ENCODE results near the gene BSN. TPM values are rescaled to one million over a fixed set of nuclear protein-coding genes. Genes with fewer than 3 reads are reported as not detected.
"Not testable (repeated sequence)": the region's sequence is repeated elsewhere in the genome, so short reads cannot be mapped to it uniquely, and the experiment has no call there.

BSN gene
- polyA plus RNA-seq, 4 donors, result under 0.01 to 0.69 (median 0.64) TPM; not detected in 1

DNA sequence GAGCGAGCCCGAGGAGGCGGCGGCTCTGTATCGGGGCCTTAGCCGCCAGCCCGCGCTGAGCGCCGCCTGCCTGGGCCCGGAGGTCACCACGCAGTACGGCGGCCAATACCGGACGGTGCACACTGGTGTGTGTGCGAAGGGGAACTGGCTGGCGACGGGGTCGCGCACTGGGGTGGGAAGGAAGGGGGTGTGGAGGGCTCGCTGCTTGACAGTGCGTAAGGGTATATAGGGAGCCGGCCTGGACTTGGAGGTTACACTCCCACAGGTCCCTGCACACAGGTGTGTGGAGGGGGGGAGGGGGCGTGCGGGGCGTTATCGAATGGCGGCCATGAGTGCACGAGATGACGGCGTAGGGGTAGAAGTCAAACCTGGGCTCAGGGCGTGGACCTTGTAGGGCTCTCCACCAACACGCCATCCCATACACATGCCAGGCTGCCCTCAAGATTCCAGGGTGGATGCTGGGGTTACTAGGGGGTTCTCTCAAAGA is 120.3 kb downstream of the BSN start:
- 1 to 6% (median 5%) methylated on average over 30 to 34 of the region's 34 CpGs for WGBS, 3 donors
- Histone ChIP-seq H3K4me1 (ENCODE audit: control insufficient read depth in 3 of 3, insufficient read depth in 2 of 3, low read depth in 1 of 3, low read length in 2 of 3) (peaks cover 3 to 14% (median 9%) of the 10 kb centered on the region in 3 donors), H3K27me3 (ENCODE audit: control insufficient read depth in 3 of 3, insufficient read depth in 3 of 3, low read length in 3 of 3) (no peaks in the 10 kb centered on the region), H3K36me3 (ENCODE audit: control insufficient read depth in 3 of 3, insufficient read depth in 2 of 3, low read depth in 1 of 3, low read length in 3 of 3) (peaks cover 0 to 47% (median 15%) of the 10 kb centered on the region in 3 donors), H3K4me3 (ENCODE audit: low read depth in 1 of 3, low read length in 3 of 3) (peak overlapping the region; percentile 76 to 91 (median 78)), H3K27ac (ENCODE audit: low read depth in 1 of 3, low read length in 2 of 3) (peak overlapping the region; percentile 61 to 96 (median 94)), H3K9me3 (ENCODE audit: control insufficient read depth in 2 of 2, insufficient read depth in 1 of 2, low read depth in 1 of 2, low read length in 1 of 2) (no peaks in the 10 kb centered on the region)
- DNase-seq (no peak), FAIRE-seq (no peak)

- DNase-seq (no peak), FAIRE-seq (no peak)
- H3K36me3 ChIP-seq (ENCODE audit: control insufficient read depth in 3 of 3, insufficient read depth in 2 of 3, low read depth in 1 of 3, low read length in 3 of 3), result peaks cover 0 to 59% (median 22%) of the 10 kb centered on the region in 3 donors
- H3K9me3 ChIP-seq (ENCODE audit: control insufficient read depth in 2 of 2, insufficient read depth in 1 of 2, low read depth in 1 of 2, low read length in 1 of 2), result no peaks in the 10 kb centered on the region
- H3K27ac ChIP-seq (ENCODE audit: low read depth in 1 of 3, low read length in 2 of 3), result no peak overlapping the region
- H3K27me3 ChIP-seq (ENCODE audit: control insufficient read depth in 3 of 3, insufficient read depth in 3 of 3, low read length in 3 of 3), result no peaks in the 10 kb centered on the region
- 92 to 94% (median 92%) methylated on average over 11 of the region's 11 CpGs for WGBS, 3 donors
- H3K4me3 ChIP-seq (ENCODE audit: low read depth in 1 of 3, low read length in 3 of 3), result no peak overlapping the region
- H3K4me1 ChIP-seq (ENCODE audit: control insufficient read depth in 3 of 3, insufficient read depth in 2 of 3, low read depth in 1 of 3, low read length in 2 of 3), result peaks cover 3 to 14% (median 9%) of the 10 kb centered on the region in 3 donors
These were observed 121.6 kb downstream of the BSN start for GRCh38 chr3:49675912-49676311.

- no peaks in the 10 kb centered on the region for H3K27me3 ChIP-seq (ENCODE audit: control insufficient read depth in 3 of 3, insufficient read depth in 3 of 3, low read length in 3 of 3)
- no peaks in the 10 kb centered on the region for H3K9me3 ChIP-seq (ENCODE audit: control insufficient read depth in 2 of 2, insufficient read depth in 1 of 2, low read depth in 1 of 2, low read length in 1 of 2)
- no peak for DNase-seq
- no peaks in the 10 kb centered on the region for H3K4me1 ChIP-seq (ENCODE audit: control insufficient read depth in 3 of 3, insufficient read depth in 2 of 3, low read depth in 1 of 3, low read length in 2 of 3)
- H3K36me3 ChIP-seq (ENCODE audit: control insufficient read depth in 3 of 3, insufficient read depth in 2 of 3, low read depth in 1 of 3, low read length in 3 of 3), result peaks cover 6 to 97% (median 34%) of the 10 kb centered on the region in 3 donors
- WGBS, 3 donors, result 84 to 94% (median 92%) methylated on average over 7 of the region's 7 CpGs
- FAIRE-seq, result no peak
- H3K4me3 ChIP-seq (ENCODE audit: low read depth in 1 of 3, low read length in 3 of 3), result no peak overlapping the region
- H3K27ac ChIP-seq (ENCODE audit: low read depth in 1 of 3, low read length in 2 of 3), result no peak overlapping the region
These were observed 126.4 kb downstream of the BSN start for GRCh38 chr3:49680493-49681231.

- Histone ChIP-seq H3K4me3 (ENCODE audit: low read depth in 1 of 3, low read length in 3 of 3) (no peak overlapping the region), H3K36me3 (ENCODE audit: control insufficient read depth in 3 of 3, insufficient read depth in 2 of 3, low read depth in 1 of 3, low read length in 3 of 3) (peaks cover 6 to 92% (median 34%) of the 10 kb centered on the region in 3 donors), H3K4me1 (ENCODE audit: control insufficient read depth in 3 of 3, insufficient read depth in 2 of 3, low read depth in 1 of 3, low read length in 2 of 3) (no peaks in the 10 kb centered on the region), H3K9me3 (ENCODE audit: control insufficient read depth in 2 of 2, insufficient read depth in 1 of 2, low read depth in 1 of 2, low read length in 1 of 2) (no peaks in the 10 kb centered on the region), H3K27ac (ENCODE audit: low read depth in 1 of 3, low read length in 2 of 3) (no peak overlapping the region), H3K27me3 (ENCODE audit: control insufficient read depth in 3 of 3, insufficient read depth in 3 of 3, low read length in 3 of 3) (no peaks in the 10 kb centered on the region)
- FAIRE-seq (no peak), DNase-seq (no peak)
- 93 to 98% (median 95%) methylated on average over 2 of the region's 2 CpGs for WGBS, 3 donors
These were observed 126.9 kb downstream of the BSN start for GRCh38 chr3:49681232-49681522.

DNA sequence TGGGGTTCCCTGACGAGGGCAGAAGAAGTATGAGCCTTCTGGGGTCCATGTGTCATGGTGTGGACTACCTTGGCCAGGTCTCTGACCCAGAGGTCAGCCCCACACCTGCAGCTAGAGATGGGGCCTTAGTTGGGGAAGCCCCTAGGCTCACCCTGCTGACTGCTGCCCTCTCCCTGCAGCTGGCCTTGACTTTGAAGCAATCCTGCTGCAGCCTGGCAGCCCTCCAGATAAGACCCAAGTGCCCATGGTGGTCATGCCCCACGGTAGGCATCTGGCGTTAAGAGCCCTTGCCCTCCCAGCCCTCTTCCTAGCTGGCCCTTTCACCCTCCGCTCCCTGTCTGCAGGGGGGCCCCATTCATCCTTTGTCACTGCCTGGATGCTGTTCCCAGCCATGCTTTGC is 127.3 kb downstream of the BSN start:
- Histone ChIP-seq H3K36me3 (ENCODE audit: control insufficient read depth in 3 of 3, insufficient read depth in 2 of 3, low read depth in 1 of 3, low read length in 3 of 3) (peaks cover 6 to 88% (median 33%) of the 10 kb centered on the region in 3 donors), H3K4me1 (ENCODE audit: control insufficient read depth in 3 of 3, insufficient read depth in 2 of 3, low read depth in 1 of 3, low read length in 2 of 3) (no peaks in the 10 kb centered on the region), H3K27me3 (ENCODE audit: control insufficient read depth in 3 of 3, insufficient read depth in 3 of 3, low read length in 3 of 3) (no peaks in the 10 kb centered on the region), H3K27ac (ENCODE audit: low read depth in 1 of 3, low read length in 2 of 3) (no peak overlapping the region), H3K9me3 (ENCODE audit: control insufficient read depth in 2 of 2, insufficient read depth in 1 of 2, low read depth in 1 of 2, low read length in 1 of 2) (no peaks in the 10 kb centered on the region), H3K4me3 (ENCODE audit: low read depth in 1 of 3, low read length in 3 of 3) (no peak overlapping the region)
- no peak for DNase-seq
- WGBS, 3 donors, result 89 to 90% (median 89%) methylated on average over 4 of the region's 4 CpGs
- no peak for FAIRE-seq

- no peak overlapping the region for H3K27ac ChIP-seq (ENCODE audit: low read depth in 1 of 3, low read length in 2 of 3)
- 87 to 99% (median 93%) methylated on average over 6 of the region's 6 CpGs for WGBS, 3 donors
- peaks cover 0 to 10% (median 0%) of the 10 kb centered on the region in 3 donors for H3K4me1 ChIP-seq (ENCODE audit: control insufficient read depth in 3 of 3, insufficient read depth in 2 of 3, low read depth in 1 of 3, low read length in 2 of 3)
- FAIRE-seq (no peak), DNase-seq (no peak)
- H3K36me3 ChIP-seq (ENCODE audit: control insufficient read depth in 3 of 3, insufficient read depth in 2 of 3, low read depth in 1 of 3, low read length in 3 of 3), result peaks cover 6 to 73% (median 23%) of the 10 kb centered on the region in 3 donors
- no peaks in the 10 kb centered on the region for H3K9me3 ChIP-seq (ENCODE audit: control insufficient read depth in 2 of 2, insufficient read depth in 1 of 2, low read depth in 1 of 2, low read length in 1 of 2)
- no peaks in the 10 kb centered on the region for H3K27me3 ChIP-seq (ENCODE audit: control insufficient read depth in 3 of 3, insufficient read depth in 3 of 3, low read length in 3 of 3)
- no peak overlapping the region for H3K4me3 ChIP-seq (ENCODE audit: low read depth in 1 of 3, low read length in 3 of 3)
These were observed 128.9 kb downstream of the BSN start for GRCh38 chr3:49683162-49683561.

DNA sequence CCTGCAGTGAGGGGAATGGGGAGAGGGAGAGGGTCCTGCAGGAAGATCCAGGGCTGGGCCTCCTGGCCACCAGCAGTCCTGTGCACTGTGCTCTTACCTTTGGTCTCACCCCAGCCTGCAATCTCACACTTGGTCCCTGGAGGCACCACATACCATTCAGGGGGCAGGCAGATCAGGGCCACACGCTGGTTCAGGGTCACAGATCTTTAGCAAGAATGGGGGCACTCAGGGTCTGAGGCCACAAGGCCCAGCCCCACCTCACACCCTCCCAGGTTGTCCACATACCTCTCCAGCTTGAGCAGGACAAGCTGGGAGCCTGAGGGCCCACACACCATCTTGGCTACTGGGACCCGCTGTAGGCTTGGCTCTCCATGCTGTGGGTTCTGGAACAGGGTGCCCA is 130.2 kb downstream of the BSN start:
- peaks cover 6 to 60% (median 19%) of the 10 kb centered on the region in 3 donors for H3K36me3 ChIP-seq (ENCODE audit: control insufficient read depth in 3 of 3, insufficient read depth in 2 of 3, low read depth in 1 of 3, low read length in 3 of 3)
- not testable (repeated sequence) for FAIRE-seq
- WGBS, 3 donors, result 88 to 89% (median 89%) methylated on average over 2 of the region's 2 CpGs

DNA sequence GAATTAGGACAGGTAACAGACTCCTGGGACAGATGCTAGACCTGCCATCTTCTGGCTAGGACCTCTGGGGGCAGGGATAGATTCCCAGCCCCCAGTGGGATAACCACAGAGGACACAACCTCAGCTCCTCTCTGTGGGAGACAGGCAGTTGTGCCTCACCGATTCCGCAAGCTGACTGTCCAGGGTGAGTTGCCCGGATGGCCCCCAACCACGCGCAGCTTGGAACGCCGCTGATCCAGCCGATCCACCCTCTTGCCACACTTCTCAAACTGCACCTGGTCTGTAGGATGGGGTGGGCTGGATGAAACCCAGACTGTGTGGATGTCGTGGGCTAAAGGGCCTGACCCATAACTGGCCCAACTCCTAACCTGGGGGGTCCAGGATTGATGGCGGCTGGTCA is 130.8 kb downstream of the BSN start:
- peaks cover 0 to 21% (median 0%) of the 10 kb centered on the region in 3 donors for H3K4me1 ChIP-seq (ENCODE audit: control insufficient read depth in 3 of 3, insufficient read depth in 2 of 3, low read depth in 1 of 3, low read length in 2 of 3)
- 92 to 96% (median 95%) methylated on average over 10 of the region's 10 CpGs for WGBS, 3 donors
- not testable (repeated sequence) for DNase-seq; H3K27ac ChIP-seq (ENCODE audit: low read depth in 1 of 3, low read length in 2 of 3); H3K27me3 ChIP-seq (ENCODE audit: control insufficient read depth in 3 of 3, insufficient read depth in 3 of 3, low read length in 3 of 3); H3K9me3 ChIP-seq (ENCODE audit: control insufficient read depth in 2 of 2, insufficient read depth in 1 of 2, low read depth in 1 of 2, low read length in 1 of 2); FAIRE-seq; H3K4me3 ChIP-seq (ENCODE audit: low read depth in 1 of 3, low read length in 3 of 3)
- H3K36me3 ChIP-seq (ENCODE audit: control insufficient read depth in 3 of 3, insufficient read depth in 2 of 3, low read depth in 1 of 3, low read length in 3 of 3), result peaks cover 6 to 53% (median 14%) of the 10 kb centered on the region in 3 donors

More for the DNA sequence above, 130.2 kb downstream of the BSN start:
- not testable (repeated sequence) for DNase-seq; H3K4me3 ChIP-seq (ENCODE audit: low read depth in 1 of 3, low read length in 3 of 3); H3K27me3 ChIP-seq (ENCODE audit: control insufficient read depth in 3 of 3, insufficient read depth in 3 of 3, low read length in 3 of 3); H3K27ac ChIP-seq (ENCODE audit: low read depth in 1 of 3, low read length in 2 of 3); H3K9me3 ChIP-seq (ENCODE audit: control insufficient read depth in 2 of 2, insufficient read depth in 1 of 2, low read depth in 1 of 2, low read length in 1 of 2)
- peaks cover 0 to 19% (median 0%) of the 10 kb centered on the region in 3 donors for H3K4me1 ChIP-seq (ENCODE audit: control insufficient read depth in 3 of 3, insufficient read depth in 2 of 3, low read depth in 1 of 3, low read length in 2 of 3)
